Stimulated activated naive B cell treated with anti-CD40 and anti-IgM and Interleukin-4, amounts not matched to agents 10 μg/mL and 1 μg/mL and 100 μg/mL, for 72 hours (primary cell): Measurements from ENCODE around the gene TMEM135.
"Not testable (repeated sequence)": the region's sequence is repeated elsewhere in the genome, so short reads cannot be mapped to it uniquely, and the experiment has no call there.

Experiments
- ATAC-seq, 2 donors: fragments of 150-1000 bp; cut with Tn5 transposase; replicated peaks; 2 replicates each; pipeline ENCODE4 v1.10.0; 2021; ENCODE audit warnings: moderate library complexity in 1 of 2
- DNase-seq: peaks from one replicate; pipeline ENCODE4 v3.0.0; 2021
- H3K27ac Mint-ChIP-seq: one replicate; pipeline ENCODE4 v1.8.0; 2022; ENCODE audit warnings: mild to moderate bottlenecking, mixed read lengths
- H3K27me3 Mint-ChIP-seq, 2 donors: one replicate each; pipeline ENCODE4 v1.8.0; 2022; ENCODE audit warnings: mixed read lengths in 2 of 2
- H3K36me3 Mint-ChIP-seq, 2 donors: one replicate each; pipeline ENCODE4 v1.8.0; 2022; ENCODE audit warnings: mixed read lengths in 2 of 2, mild to moderate bottlenecking in 1 of 2
- H3K4me1 Mint-ChIP-seq, 2 donors: one replicate each; pipeline ENCODE4 v1.8.0; 2022; ENCODE audit warnings: mixed read lengths in 2 of 2, mild to moderate bottlenecking in 1 of 2
- H3K4me3 Mint-ChIP-seq, 2 donors: one replicate each; pipeline ENCODE4 v1.8.0; 2022; ENCODE audit warnings: mild to moderate bottlenecking in 2 of 2, mixed read lengths in 2 of 2, moderate library complexity in 1 of 2
- H3K9me3 Mint-ChIP-seq, 2 donors: one replicate each; pipeline ENCODE4 v1.8.0; 2022; ENCODE audit warnings: mixed read lengths in 2 of 2, mild to moderate bottlenecking in 1 of 2

TMEM135 gene

GRCh38 chr11:87076874-87077429 is 39.2 kb downstream of the TMEM135 start:
- Mint-ChIP-seq H3K27ac (peak overlapping the region; percentile 11), H3K4me1 (peaks cover 5 to 12% of the 10 kb centered on the region in 2 donors), H3K4me3 (no peak overlapping the region), H3K27me3 (no peaks in the 10 kb centered on the region), H3K9me3 (peaks cover 0 to 2% of the 10 kb centered on the region in 2 donors), H3K36me3 (peaks cover 21 to 38% of the 10 kb centered on the region in 2 donors)
- no peak for DNase-seq
- no peak for ATAC-seq

- H3K27ac Mint-ChIP-seq = peak overlapping the region; percentile 86
- peaks cover 0 to 3% of the 10 kb centered on the region in 2 donors for H3K9me3 Mint-ChIP-seq
- no peaks in the 10 kb centered on the region for H3K27me3 Mint-ChIP-seq
- H3K4me1 Mint-ChIP-seq = peaks cover 5 to 23% of the 10 kb centered on the region in 2 donors
- ATAC-seq (peak in 1 of 2 donors; percentile 33), DNase-seq (no peak)
- H3K4me3 Mint-ChIP-seq = peak overlapping the region; percentile 79 to 81
- H3K36me3 Mint-ChIP-seq = peaks cover 25 to 41% of the 10 kb centered on the region in 2 donors
Observed at GRCh38 chr11:87081358-87081757, 43.6 kb downstream of the TMEM135 start.

- Mint-ChIP-seq H3K4me3 (no peak overlapping the region), H3K27ac (no peak overlapping the region), H3K27me3 (no peaks in the 10 kb centered on the region), H3K36me3 (peaks cover 25 to 41% of the 10 kb centered on the region in 2 donors), H3K4me1 (peaks cover 5 to 26% of the 10 kb centered on the region in 2 donors), H3K9me3 (peaks cover 0 to 5% of the 10 kb centered on the region in 2 donors)
- ATAC-seq (no peak), DNase-seq (no peak)
Observed at GRCh38 chr11:87082590-87082989, 44.9 kb downstream of the TMEM135 start.

- Mint-ChIP-seq H3K27me3 (no peaks in the 10 kb centered on the region), H3K9me3 (peaks cover 0 to 5% of the 10 kb centered on the region in 2 donors), H3K36me3 (peaks cover 27 to 42% of the 10 kb centered on the region in 2 donors), H3K27ac (no peak overlapping the region), H3K4me1 (peaks cover 5 to 26% of the 10 kb centered on the region in 2 donors), H3K4me3 (no peak overlapping the region)
- DNase-seq (no peak), ATAC-seq (no peak)
Observed at GRCh38 chr11:87083029-87083428, 45.3 kb downstream of the TMEM135 start.

GRCh38 chr11:87092159-87092558 is 54.4 kb downstream of the TMEM135 start:
- Mint-ChIP-seq H3K4me1 (peaks cover 0 to 3% of the 10 kb centered on the region in 2 donors), H3K9me3 (peaks cover 2 to 4% of the 10 kb centered on the region in 2 donors), H3K27ac (no peak overlapping the region), H3K36me3 (peaks cover 36 to 57% of the 10 kb centered on the region in 2 donors), H3K4me3 (no peak overlapping the region), H3K27me3 (no peaks in the 10 kb centered on the region)
- no peak for DNase-seq
- ATAC-seq = no peak

- H3K27me3 Mint-ChIP-seq = no peaks in the 10 kb centered on the region
- H3K9me3 Mint-ChIP-seq = peaks cover 2 to 4% of the 10 kb centered on the region in 2 donors
- no peak overlapping the region for H3K4me3 Mint-ChIP-seq
- DNase-seq (no peak), ATAC-seq (no peak)
- H3K4me1 Mint-ChIP-seq = peaks cover 0 to 8% of the 10 kb centered on the region in 2 donors
- no peak overlapping the region for H3K27ac Mint-ChIP-seq
- H3K36me3 Mint-ChIP-seq = peaks cover 36 to 57% of the 10 kb centered on the region in 2 donors
Observed at GRCh38 chr11:87092567-87092966, 54.8 kb downstream of the TMEM135 start.

- Mint-ChIP-seq H3K27ac (no peak overlapping the region), H3K4me1 (peaks cover 0 to 11% of the 10 kb centered on the region in 2 donors), H3K4me3 (no peak overlapping the region), H3K36me3 (peaks cover 30 to 43% of the 10 kb centered on the region in 2 donors), H3K27me3 (no peaks in the 10 kb centered on the region), H3K9me3 (peaks cover 2 to 4% of the 10 kb centered on the region in 2 donors)
- peak; percentile 12 for DNase-seq
- peak; percentile 91 for ATAC-seq
Observed at GRCh38 chr11:87097582-87097981, 59.8 kb downstream of the TMEM135 start.

GRCh38 chr11:87101956-87102580 is 64.3 kb downstream of the TMEM135 start:
- H3K27ac Mint-ChIP-seq = no peak overlapping the region
- ATAC-seq (no peak), DNase-seq (no peak)
- H3K9me3 Mint-ChIP-seq = no peaks in the 10 kb centered on the region
- H3K36me3 Mint-ChIP-seq = peaks cover 16 to 24% of the 10 kb centered on the region in 2 donors
- peaks cover 0 to 13% of the 10 kb centered on the region in 2 donors for H3K4me1 Mint-ChIP-seq
- no peak overlapping the region for H3K4me3 Mint-ChIP-seq
- H3K27me3 Mint-ChIP-seq = no peaks in the 10 kb centered on the region

GRCh38 chr11:87105826-87106225 is 68.1 kb downstream of the TMEM135 start:
- ATAC-seq, DNase-seq, H3K4me3 Mint-ChIP-seq, H3K27me3 Mint-ChIP-seq, H3K4me1 Mint-ChIP-seq, H3K27ac Mint-ChIP-seq, H3K9me3 Mint-ChIP-seq: not testable (repeated sequence)
- H3K36me3 Mint-ChIP-seq = peaks cover 14 to 29% of the 10 kb centered on the region in 2 donors

GRCh38 chr11:87107379-87107778 is 69.6 kb downstream of the TMEM135 start:
- H3K9me3 Mint-ChIP-seq, H3K4me3 Mint-ChIP-seq, H3K27ac Mint-ChIP-seq, DNase-seq, H3K27me3 Mint-ChIP-seq, ATAC-seq, H3K4me1 Mint-ChIP-seq: not testable (repeated sequence)
- peaks cover 12 to 26% of the 10 kb centered on the region in 2 donors for H3K36me3 Mint-ChIP-seq

- DNase-seq (no peak), ATAC-seq (no peak)
- Mint-ChIP-seq H3K4me3 (no peak overlapping the region), H3K36me3 (peaks cover 7 to 23% of the 10 kb centered on the region in 2 donors), H3K27ac (no peak overlapping the region), H3K27me3 (no peaks in the 10 kb centered on the region), H3K4me1 (peaks cover 0 to 10% of the 10 kb centered on the region in 2 donors), H3K9me3 (no peaks in the 10 kb centered on the region)
Observed at GRCh38 chr11:87110443-87111131, 72.9 kb downstream of the TMEM135 start.

- Mint-ChIP-seq H3K27ac (no peak overlapping the region), H3K27me3 (no peaks in the 10 kb centered on the region), H3K36me3 (peaks cover 6 to 13% of the 10 kb centered on the region in 2 donors), H3K4me1 (peaks cover 4 to 10% of the 10 kb centered on the region in 2 donors), H3K4me3 (no peak overlapping the region), H3K9me3 (peaks cover 0 to 2% of the 10 kb centered on the region in 2 donors)
- ATAC-seq (no peak), DNase-seq (no peak)
Observed at GRCh38 chr11:87114093-87114492, 76.4 kb downstream of the TMEM135 start.

- DNase-seq = no peak
- H3K27me3 Mint-ChIP-seq = no peaks in the 10 kb centered on the region
- ATAC-seq = no peak
- no peak overlapping the region for H3K4me3 Mint-ChIP-seq
- H3K36me3 Mint-ChIP-seq = peaks cover 4 to 9% of the 10 kb centered on the region in 2 donors
- peaks cover 0 to 2% of the 10 kb centered on the region in 2 donors for H3K9me3 Mint-ChIP-seq
- no peak overlapping the region for H3K27ac Mint-ChIP-seq
- H3K4me1 Mint-ChIP-seq = peaks cover 4 to 10% of the 10 kb centered on the region in 2 donors
Observed at GRCh38 chr11:87116185-87116584, 78.5 kb downstream of the TMEM135 start.

GRCh38 chr11:87120937-87121336 is 83.2 kb downstream of the TMEM135 start:
- DNase-seq (no peak), ATAC-seq (no peak)
- Mint-ChIP-seq H3K4me1 (peaks cover 4 to 5% of the 10 kb centered on the region in 2 donors), H3K4me3 (no peak overlapping the region), H3K27me3 (no peaks in the 10 kb centered on the region), H3K27ac (no peak overlapping the region), H3K9me3 (peaks cover 0 to 4% of the 10 kb centered on the region in 2 donors), H3K36me3 (peaks cover 8 to 9% of the 10 kb centered on the region in 2 donors)
